Suppressor macrophage treated with lipopolysaccharide for 1 hour (primary cell): ENCODE results near the gene PROSER2.

ENCODE experiments used
- DNase-seq, 3 donors: peaks; one replicate each; pipeline ENCODE4 v3.0.0-alpha.2; 2020 to 2022

Gene PROSER2

DNA sequence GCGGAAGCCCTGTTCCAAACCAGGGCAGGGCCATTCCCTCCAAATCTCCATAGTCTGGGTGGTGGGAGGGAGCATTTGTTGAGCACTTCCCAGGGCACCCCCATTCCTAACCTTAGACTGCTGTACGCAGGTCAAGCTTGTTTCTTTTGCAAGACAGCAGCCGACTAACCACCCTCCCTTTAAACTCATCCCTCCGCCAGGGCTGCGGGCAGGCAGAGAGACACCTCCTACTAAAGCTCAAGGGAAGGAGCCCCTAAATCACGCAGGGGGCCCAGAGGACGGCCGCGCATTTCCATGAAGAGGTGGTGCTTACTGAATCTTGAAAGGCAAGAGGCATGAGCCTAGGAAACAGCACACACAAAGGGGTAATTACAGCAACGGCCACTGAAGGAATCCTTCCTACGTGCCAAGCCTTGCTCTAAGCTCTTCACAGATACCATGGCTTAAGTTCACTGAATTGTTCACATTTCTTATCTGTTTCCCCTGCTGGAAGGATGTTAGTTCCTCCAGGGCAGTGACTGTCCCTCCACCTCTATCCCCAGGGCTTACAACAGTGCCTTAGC lies 90.0 kb downstream of the PROSER2 start:
- DNase-seq: no peak

DNA sequence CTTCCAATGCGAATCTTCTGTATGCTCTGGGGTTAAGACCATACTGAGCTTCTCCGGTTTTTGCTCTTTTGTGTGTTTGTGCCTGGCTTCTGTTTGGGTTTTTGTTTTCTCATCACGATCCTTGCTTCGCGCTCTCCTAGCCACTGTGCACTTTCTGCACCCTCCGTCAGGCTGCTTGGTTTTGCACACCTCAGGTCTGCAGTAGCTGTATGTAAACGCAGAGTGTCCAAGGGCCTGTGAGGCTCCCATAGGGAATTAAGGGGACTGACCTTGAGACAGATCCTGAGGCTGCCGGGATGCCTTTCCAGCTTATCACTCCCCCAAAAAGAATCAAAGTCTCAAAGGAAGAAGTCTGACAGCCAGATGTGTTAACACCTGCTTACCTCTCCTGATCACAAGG lies 95.2 kb downstream of the PROSER2 start:
- no peak for DNase-seq

DNA sequence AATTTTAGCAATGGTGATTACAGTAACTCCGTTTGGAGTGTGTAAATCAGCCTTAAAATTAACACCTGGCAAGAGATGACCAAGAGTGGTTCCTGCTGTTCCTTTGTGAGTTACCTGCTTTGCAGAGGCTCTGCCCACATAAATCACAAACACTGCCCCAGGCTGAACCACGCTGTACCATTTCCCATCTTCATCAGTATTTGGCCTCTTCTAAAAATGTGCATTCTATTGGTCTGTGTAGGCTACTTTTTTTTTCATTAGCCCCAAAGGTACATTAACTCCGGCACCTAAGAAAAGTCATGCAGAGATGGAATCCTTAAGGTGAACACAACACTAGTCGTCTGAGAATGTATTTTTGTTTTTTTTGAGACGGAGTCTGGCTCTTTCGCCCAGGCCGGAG lies 96.1 kb downstream of the PROSER2 start:
- DNase-seq: no peak
